HepG2 (cell line): ENCODE measurements around the gene MPPE1. TPM values are rescaled to one million over a fixed set of nuclear protein-coding genes. Genes with fewer than 3 reads are reported as not detected.
A peak's percentile ranks its signal among the peaks of the same experiment; 100 is the strongest.

Experiments
- ELF3 ChIP-seq: IDR thresholded peaks from 2 replicates; pipeline ENCODE4 v1.6.1; 2016; ENCODE audit warnings: missing genetic modification reagents, missing compliant biosample characterization
- HES4 ChIP-seq: sonication (generic); formaldehyde crosslinking; IDR thresholded peaks from 2 replicates; pipeline ENCODE4 v1.9.0; 2021; ENCODE audit warnings: mild to moderate bottlenecking, missing genetic modification reagents, borderline replicate concordance
- KLF13 ChIP-seq: sonication (generic); formaldehyde crosslinking; IDR thresholded peaks from 2 replicates; pipeline ENCODE4 v1.4.0; 2020; ENCODE audit warnings: mild to moderate bottlenecking, missing genetic modification reagents
- ZBTB2 ChIP-seq: sonication (generic); formaldehyde crosslinking; IDR thresholded peaks from 2 replicates; pipeline ENCODE4 v1.8.0; 2022; ENCODE audit warnings: low read depth, missing genetic modification reagents
- ZBTB21 ChIP-seq: sonication (generic); formaldehyde crosslinking; IDR thresholded peaks from 2 replicates; pipeline ENCODE4 v1.4.0; 2020; ENCODE audit warnings: missing genetic modification reagents
- ZC3H4 ChIP-seq: sonication (generic); formaldehyde crosslinking; IDR thresholded peaks from 2 replicates; pipeline ENCODE4 v1.4.0; 2020; ENCODE audit warnings: missing genetic modification reagents, borderline replicate concordance
- ZNF383 ChIP-seq: sonication (generic); formaldehyde crosslinking; IDR thresholded peaks from 2 replicates; pipeline ENCODE4 v1.4.0; 2020; ENCODE audit warnings: missing genetic modification reagents, mild to moderate bottlenecking, borderline replicate concordance
- ZNF839 ChIP-seq: sonication (generic); formaldehyde crosslinking; IDR thresholded peaks from 2 replicates; pipeline ENCODE4 v1.4.0; 2020; ENCODE audit warnings: missing genetic modification reagents, mild to moderate bottlenecking, borderline replicate concordance
- ZNF883 ChIP-seq: sonication (generic); formaldehyde crosslinking; IDR thresholded peaks from 2 replicates; pipeline ENCODE4 v1.5.1; 2020; ENCODE audit warnings: mild to moderate bottlenecking, missing genetic modification reagents; ENCODE audit errors: not compliant biosample characterization
- polyA plus RNA-seq, 8 experiments: library from polyadenylated mRNA; depleted of rRNA in 3 of 8; stranded (reverse) in 7 of 8; unstranded in 1 of 8; fragments of >200 nt; fragmentation: Illumina TruSeq in 4 of 8; extraction: Trizol in 4 of 8; gene quantifications; 2 replicates each; pipeline versions ENCODE4 v1.2.1 to v1.2.3, GENCODE V29; 2011 to 2016; ENCODE audit warnings: low read depth in 4 of 8, missing spikeins in 1 of 8, mixed read lengths in 1 of 8; ENCODE audit not compliant: insufficient read depth in 1 of 8
- total RNA-seq, 5 experiments: library from RNA; depleted of rRNA; stranded (reverse); fragments of >200 nt; fragmentation: Illumina TruSeq; extraction: Trizol; gene quantifications; 2 replicates each; pipeline ENCODE4 v1.2.3, GENCODE V29; 2016; ENCODE audit warnings: low read depth in 1 of 5
- TF ChIP-seq, protein P1 (sequence below): sonication (generic); formaldehyde crosslinking; IDR thresholded peaks from 2 replicates; pipeline ENCODE4; 2020; ENCODE audit warnings: missing genetic modification reagents, mild to moderate bottlenecking, borderline replicate concordance
- TF ChIP-seq, protein P2 (sequence below): sonication (generic); formaldehyde crosslinking; IDR thresholded peaks from 2 replicates; pipeline ENCODE4 v1.4.0; 2020; ENCODE audit warnings: mild to moderate bottlenecking, missing genetic modification reagents

The MPPE1 gene
- total and polyA plus RNA-seq, 2 of the 13 experiments (the other 11 are each of a cell fraction or from before 2014, with no cell fraction given), result 9.6 to 11.9 TPM

GRCh38 chr18:11908182-11909060 is at the start of gene MPPE1 (continued):
- TF ChIP-seq ZBTB2 (CRISPR knock-in tag) (peak; percentile 82), ZNF839 (CRISPR knock-in tag) (no peak), ZNF883 (CRISPR knock-in tag) (peak; percentile 75), ELF3 (CRISPR knock-in tag) (peak; percentile 93), ZC3H4 (CRISPR knock-in tag) (no peak), HES4 (peak; percentile 53; the same call in 1 of the 2 replicates), ZNF383 (CRISPR knock-in tag) (no peak), ZBTB21 (no peak), KLF13 (CRISPR knock-in tag) (no peak)
- TF ChIP-seq, protein P1, sequence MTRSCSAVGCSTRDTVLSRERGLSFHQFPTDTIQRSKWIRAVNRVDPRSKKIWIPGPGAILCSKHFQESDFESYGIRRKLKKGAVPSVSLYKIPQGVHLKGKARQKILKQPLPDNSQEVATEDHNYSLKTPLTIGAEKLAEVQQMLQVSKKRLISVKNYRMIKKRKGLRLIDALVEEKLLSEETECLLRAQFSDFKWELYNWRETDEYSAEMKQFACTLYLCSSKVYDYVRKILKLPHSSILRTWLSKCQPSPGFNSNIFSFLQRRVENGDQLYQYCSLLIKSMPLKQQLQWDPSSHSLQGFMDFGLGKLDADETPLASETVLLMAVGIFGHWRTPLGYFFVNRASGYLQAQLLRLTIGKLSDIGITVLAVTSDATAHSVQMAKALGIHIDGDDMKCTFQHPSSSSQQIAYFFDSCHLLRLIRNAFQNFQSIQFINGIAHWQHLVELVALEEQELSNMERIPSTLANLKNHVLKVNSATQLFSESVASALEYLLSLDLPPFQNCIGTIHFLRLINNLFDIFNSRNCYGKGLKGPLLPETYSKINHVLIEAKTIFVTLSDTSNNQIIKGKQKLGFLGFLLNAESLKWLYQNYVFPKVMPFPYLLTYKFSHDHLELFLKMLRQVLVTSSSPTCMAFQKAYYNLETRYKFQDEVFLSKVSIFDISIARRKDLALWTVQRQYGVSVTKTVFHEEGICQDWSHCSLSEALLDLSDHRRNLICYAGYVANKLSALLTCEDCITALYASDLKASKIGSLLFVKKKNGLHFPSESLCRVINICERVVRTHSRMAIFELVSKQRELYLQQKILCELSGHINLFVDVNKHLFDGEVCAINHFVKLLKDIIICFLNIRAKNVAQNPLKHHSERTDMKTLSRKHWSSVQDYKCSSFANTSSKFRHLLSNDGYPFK, result 0 out of 2 replicates have a peak, but pooled peaks have one; percentile 50
- TF ChIP-seq, protein P2, sequence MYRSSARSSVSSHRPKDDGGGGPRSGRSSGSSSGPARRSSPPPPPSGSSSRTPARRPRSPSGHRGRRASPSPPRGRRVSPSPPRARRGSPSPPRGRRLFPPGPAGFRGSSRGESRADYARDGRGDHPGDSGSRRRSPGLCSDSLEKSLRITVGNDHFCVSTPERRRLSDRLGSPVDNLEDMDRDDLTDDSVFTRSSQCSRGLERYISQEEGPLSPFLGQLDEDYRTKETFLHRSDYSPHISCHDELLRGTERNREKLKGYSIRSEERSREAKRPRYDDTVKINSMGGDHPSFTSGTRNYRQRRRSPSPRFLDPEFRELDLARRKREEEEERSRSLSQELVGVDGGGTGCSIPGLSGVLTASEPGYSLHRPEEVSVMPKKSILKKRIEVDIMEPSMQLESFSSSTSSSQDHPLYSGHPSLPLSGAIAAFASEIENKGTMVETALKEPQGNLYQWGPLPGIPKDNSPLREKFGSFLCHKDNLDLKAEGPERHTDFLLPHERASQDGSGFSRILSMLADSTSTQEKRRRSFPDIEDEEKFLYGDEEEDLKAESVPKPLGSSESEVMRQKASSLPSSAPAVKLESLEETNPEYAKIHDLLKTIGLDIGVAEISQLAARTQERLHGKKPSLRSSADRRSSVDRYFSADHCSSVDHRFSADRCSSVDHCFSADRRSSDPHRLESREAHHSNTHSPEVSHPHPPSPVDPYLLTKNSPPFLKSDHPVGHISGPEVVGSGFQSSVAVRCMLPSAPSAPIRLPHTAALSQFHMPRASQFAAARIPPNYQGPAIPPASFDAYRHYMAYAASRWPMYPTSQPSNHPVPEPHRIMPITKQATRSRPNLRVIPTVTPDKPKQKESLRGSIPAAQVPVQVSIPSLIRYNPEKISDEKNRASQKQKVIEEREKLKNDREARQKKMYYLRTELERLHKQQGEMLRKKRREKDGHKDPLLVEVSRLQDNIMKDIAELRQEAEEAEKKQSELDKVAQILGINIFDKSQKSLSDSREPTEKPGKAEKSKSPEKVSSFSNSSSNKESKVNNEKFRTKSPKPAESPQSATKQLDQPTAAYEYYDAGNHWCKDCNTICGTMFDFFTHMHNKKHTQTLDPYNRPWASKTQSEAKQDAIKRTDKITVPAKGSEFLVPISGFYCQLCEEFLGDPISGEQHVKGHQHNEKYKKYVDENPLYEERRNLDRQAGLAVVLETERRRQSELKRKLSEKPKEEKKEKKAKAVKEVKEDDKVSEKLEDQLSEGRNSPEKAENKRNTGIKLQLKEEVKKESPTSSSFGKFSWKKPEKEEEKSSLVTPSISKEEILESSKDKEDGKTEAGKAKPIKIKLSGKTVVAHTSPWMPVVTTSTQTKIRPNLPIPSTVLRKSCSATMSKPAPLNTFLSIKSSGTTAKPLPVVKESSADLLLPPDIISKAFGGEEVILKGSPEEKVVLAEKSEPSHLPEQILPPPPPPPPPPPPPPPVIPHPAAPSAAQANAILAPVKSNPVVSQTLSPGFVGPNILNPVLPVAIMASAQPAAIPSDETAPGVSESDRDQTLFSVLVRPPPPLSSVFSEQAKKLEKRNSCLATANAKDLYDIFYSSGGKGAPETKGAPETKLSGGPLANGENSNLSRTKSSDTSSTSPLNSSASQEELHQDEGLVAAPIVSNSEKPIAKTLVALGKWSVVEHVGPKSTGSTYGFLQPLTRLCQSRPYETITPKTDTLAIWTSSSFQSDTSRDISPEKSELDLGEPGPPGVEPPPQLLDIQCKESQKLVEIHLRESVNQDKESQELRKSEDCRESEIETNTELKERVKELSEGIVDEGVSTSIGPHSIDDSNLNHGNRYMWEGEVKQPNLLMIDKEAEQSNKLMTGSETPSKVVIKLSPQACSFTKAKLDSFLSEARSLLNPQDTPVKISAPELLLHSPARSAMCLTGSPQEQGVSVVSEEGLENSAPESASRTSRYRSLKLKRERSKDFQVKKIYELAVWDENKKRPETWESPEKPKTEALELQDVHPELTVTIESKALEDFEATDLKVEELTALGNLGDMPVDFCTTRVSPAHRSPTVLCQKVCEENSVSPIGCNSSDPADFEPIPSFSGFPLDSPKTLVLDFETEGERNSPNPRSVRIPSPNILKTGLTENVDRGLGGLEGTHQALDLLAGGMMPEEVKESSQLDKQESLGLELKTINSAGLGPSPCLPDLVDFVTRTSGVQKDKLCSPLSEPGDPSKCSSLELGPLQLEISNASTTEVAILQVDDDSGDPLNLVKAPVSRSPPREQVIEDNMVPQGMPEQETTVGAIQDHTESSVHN (CRISPR knock-in tag), result no peak
